CD1c-positive myeloid dendritic cell (primary cell): ENCODE data around the gene PDE3A.

Source experiments
- DNase-seq: peaks from one replicate; pipeline ENCODE4 v3.0.0-alpha.2; 2016; ENCODE audit errors: extremely low spot score

PDE3A gene

DNA sequence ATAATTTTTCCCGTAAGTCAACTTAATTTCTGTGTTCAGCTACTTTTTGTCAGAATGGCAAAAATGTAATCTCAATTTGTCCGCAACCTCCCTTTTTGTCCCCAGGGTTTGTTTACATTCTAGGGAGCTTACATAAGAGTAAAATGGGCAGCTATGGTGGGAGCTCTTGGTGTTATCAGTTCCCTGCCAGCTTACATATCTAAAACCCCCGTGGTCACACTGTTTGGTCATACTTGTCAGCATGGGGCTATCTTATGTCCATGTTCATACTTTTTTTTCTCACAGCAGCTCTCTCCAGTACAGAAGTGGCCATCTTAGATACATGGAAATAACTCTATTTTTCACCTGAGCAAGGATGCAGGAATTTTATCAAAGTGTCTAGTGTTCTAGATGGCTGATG is 343.5 kb downstream of the PDE3A start:
- no peak for DNase-seq

DNA sequence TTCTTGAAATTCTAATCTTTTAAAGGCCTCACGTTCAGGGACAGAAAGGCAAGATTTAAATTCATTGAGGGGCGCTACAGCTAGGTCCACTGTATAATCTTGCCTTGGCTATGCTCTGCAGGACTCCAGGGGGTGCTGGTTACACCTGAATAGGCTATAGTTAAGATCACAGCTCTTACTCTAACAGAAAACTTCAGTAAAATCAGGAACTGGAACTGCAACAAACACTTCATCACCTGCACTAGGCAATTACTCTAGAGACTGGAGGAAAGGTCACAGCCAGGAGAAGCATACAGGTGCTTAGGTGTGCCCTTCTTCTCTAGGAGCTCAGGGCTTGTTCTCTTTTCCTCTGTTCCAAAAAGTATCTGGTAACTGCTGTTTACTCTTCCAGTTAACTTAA is 347.7 kb downstream of the PDE3A start:
- no peak for DNase-seq

- DNase-seq: no peak
Measured at GRCh38 chr12:20716985-20717384, 348.6 kb downstream of the PDE3A start.

GRCh38 chr12:20718294-20718693 is 350.0 kb downstream of the PDE3A start:
- no peak for DNase-seq

DNA sequence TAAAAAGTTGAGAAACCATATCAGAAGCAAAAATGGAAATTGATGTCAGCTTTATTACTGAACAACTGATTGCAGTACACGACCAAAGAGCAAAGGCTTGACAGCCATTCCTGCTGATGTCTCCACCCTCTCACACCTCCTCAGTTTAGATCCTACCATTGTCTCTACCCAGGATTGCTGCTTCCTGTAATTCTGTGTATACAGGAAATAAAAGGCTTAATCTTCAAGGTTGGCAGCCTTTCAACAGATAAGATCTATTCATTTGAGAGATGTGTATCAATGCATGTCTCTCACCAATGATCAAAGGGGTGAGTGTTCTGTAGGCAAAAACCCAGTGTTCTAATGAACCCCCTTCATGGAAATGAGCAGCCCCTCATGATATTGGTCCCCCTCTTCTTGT is 353.8 kb downstream of the PDE3A start:
- DNase-seq: no peak

GRCh38 chr12:20731274-20731673 is 362.9 kb downstream of the PDE3A start:
- no peak for DNase-seq
